ENCODE measurements around the gene NOL4L.

- no peak for TF ChIP-seq POLR2A (IDR thresholded peaks at IDR 0.05)
- TF ChIP-seq CTCF (IDR thresholded peaks at IDR 0.05) = no peak
Observed at GRCh38 chr20:32522776-32523612, 62.1 kb downstream of the NOL4L start.
